Stimulated activated CD4-positive, alpha-beta T cell treated with anti-CD3 and anti-CD28 coated beads, Interleukin-1b, Interleukin-23, amount 100 ng/mL, for 24 hours (primary cell): ENCODE results near the gene DUOX1.
"Not testable (repeated sequence)": the region's sequence is repeated elsewhere in the genome, so short reads cannot be mapped to it uniquely, and the experiment has no call there.

Experiments
- DNase-seq, 4 experiments: peaks; one replicate each; pipeline ENCODE4 v3.0.0-alpha.2; 2020; ENCODE audit warnings: low read depth in 4 of 4, low spot score in 1 of 4

The DUOX1 gene

DNA sequence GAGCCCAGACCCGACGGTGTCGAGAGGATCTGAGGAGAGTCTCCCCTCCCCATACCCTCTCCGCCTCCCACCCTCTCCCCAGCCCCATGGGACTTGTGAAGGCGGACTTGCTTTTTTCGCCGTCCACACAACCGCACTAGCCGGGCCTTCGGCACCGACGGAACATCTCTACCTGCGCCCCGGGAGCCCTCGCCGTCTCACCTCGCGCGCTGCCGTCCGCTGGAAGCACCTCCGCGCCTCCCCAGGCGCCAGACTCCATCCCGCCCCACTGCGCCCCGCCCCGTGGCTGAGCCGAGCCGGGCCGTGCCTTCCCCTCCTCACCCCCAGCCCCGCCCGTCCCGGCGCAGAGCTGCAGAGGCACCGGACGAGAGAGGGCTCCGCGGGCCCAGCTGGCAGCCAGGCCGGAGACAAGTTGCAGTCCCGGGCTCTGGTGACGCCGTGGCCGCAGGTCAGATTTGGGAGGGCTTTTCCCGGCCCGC lies at the start of gene DUOX1, which contains the start of gene DUOXA1:
TSS of gene DUOX1 (plus strand) at position 344 of the 479 bp plus-strand sequence. CDS start 1,973 bp downstream, outside the sequence.
TSS of gene DUOXA1 (minus strand) at position 229 of the 479 bp plus-strand sequence. CDS start 6,865 bp downstream, outside the sequence.
- DNase-seq: no peak

GRCh38 chr15:45080593-45080992 lies 49.2 kb upstream of the DUOX1 start:
- not testable (repeated sequence) for DNase-seq

GRCh38 chr15:45082412-45082811 lies 47.4 kb upstream of the DUOX1 start:
- not testable (repeated sequence) for DNase-seq

DNA sequence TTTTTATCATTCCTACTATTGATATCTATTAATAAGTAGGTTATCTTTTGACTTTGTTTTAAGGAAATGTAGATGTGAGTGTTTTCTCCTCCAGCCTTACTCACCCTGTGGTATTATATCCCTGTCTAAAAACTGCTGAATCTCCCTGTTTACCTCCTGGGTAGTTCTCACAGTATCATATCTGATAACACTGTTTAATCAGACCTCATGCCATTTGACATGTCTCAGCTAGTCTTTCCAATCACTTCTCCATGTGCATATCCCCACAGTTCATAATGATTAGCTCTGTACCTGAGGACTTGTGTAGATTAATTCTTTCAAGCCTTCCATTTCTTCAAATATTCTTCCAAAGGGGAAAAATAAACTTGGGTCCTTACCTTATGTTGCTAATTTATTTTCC lies 46.6 kb upstream of the DUOX1 start:
- no peak for DNase-seq

DNA sequence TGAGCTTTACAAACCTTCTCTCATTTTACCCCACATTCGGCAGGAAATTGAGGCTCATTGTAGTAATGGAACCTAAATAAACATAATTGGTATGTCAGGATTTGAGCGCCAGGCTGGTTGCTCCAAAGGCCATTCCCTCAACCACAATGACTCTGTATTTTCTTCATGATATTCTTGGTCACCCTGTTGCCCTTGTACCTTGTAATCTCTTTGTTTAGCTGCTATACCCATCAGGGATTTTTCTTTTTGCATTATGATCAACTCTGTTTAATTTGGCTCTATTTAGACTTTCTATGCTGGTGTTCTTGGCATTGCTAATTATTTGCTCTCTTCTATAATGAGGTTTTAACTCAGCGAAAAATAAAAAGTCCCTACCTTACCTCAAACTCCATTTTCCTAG lies 45.6 kb upstream of the DUOX1 start:
- DNase-seq: no peak

DNA sequence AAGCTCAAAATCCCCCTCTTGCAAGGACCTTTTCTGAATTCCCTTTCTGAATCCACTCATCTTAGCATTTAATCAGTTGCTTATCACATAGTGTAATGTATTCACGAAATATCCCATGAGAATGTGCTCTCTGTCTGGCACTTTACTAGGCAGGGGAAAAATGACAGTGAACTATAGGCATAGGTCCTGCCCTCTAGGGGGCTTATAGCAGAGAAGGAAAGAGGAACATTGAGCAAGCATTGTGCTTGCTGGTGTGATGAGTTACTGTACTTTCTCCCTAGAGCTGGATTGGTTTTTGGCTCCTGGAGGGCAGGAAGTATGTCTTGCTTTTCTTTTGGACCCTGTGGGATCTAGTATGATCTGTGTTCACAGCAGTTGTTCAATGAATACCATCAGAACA lies 42.3 kb upstream of the DUOX1 start:
- no peak for DNase-seq

DNA sequence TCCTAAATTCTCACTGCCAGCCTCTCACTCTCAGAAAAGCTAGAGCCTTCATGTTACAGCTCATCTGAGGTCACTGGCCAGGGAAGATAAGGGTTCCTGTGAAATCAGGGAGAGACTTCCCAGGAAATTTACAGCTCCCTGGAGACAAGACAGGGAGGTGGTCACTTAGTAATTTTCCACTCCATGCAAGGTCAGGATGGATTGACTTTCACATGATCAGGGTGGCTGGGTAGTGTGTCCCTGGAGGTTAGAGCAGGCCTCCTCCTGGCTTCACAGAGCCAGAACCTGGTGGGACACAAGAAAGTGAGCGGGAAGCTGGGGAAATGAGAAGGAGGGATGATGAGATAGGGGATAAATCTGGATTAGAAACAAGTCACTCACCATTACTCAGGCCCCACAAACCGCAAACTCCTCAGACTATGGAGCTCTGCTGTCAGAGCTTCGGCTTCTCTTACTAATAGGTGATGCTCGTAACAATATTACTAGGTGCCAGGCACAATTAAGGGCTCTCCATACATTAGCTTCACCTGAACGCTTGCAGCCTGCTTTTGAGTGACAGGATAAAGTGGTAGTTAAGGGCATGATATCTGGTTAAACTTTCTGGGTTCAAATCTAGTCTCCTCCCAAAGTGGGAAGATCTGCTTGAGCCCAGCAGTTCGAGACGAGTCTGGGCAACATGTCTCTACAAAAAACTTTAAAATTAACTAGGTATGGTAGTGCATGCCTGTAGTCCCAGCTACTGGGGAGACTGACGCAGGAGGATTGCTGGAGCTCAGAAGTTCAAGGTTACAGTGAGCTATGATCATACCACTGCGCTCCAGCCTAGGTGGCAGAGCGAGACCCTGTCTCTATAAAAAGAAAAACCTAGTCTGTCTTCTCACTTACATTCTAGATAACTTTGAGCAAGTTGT lies 40.7 kb upstream of the DUOX1 start:
- no peak for DNase-seq

DNA sequence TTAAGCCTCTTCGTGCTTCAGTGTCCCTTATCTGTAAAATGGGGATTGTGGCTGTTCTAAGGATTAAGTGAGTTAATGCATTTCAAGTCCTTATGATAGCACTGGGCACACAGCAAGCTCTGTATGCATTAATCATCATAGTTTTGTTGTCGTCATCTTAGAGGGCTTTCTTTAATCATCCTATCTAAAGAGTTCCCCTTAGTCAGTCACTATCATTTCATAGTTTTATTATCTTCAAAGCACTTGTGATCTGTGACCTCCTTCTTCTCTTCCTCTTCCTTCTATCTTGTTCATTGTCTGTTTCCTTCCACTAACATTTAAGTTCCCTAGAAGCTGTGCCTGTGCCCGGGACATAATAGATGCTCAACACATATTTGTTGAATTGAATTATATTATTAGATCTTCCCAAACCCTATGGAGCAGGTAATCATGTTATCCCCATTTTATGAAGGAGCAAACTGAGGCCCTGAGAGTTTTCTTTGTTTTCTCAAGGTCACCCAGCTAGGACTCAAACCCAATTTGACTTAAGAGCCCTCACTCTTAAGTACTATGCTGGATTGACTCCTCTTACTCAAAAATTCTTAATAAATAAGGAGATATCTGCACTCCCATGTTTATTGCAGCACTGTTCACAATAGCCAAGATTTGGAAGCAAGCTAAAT lies 40.0 kb upstream of the DUOX1 start:
- DNase-seq: no peak

- no peak for DNase-seq
Measured at GRCh38 chr15:45091161-45091560, 38.6 kb upstream of the DUOX1 start.

DNA sequence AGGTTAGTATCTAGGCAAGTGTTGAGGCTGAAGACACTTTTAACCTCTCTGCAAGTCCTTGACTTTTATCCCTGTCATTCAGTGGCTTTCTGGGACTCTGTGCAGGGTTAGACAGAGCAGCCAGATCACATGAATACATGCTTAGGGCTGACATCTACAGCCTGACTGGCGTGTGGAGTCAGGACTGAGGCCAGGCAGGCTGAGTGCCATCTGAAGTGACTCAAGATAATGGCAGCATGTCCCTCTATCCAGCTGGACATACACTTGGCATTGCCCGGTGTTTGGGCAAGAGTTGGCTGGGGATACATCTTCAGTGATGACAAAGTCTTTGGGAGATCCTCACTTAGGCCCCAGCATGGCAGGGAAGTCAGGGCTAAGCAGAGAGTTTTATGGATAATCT lies 38.2 kb upstream of the DUOX1 start:
- DNase-seq: no peak

GRCh38 chr15:45093013-45093412 lies 36.8 kb upstream of the DUOX1 start:
- DNase-seq: no peak

- DNase-seq: no peak
Measured at GRCh38 chr15:45093622-45094357, 36.0 kb upstream of the DUOX1 start.

DNA sequence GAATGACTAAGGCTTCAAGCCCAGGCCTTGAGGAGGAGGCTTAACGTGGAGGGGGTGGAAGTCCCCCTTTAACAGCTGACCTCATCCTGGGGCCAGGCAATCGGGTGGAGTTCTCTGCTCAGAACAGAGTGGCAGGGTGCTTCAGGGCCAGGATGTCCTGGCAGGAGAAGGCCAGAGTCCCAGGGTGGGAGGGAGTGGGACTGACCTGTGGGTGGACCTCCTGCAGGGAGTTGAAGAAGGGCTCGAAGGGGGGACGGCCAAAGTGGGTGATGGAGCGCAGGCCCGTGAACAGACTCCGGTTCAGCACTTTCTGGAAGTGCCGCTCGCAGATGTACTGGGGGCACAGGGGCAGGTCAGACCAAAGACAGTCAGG lies 35.5 kb upstream of the DUOX1 start:
- DNase-seq: no peak

GRCh38 chr15:45095661-45096060 lies 34.1 kb upstream of the DUOX1 start:
- no peak for DNase-seq

GRCh38 chr15:45097466-45097865 lies 32.3 kb upstream of the DUOX1 start:
- DNase-seq: no peak

- no peak for DNase-seq
Measured at GRCh38 chr15:45099549-45100165, 30.1 kb upstream of the DUOX1 start.

GRCh38 chr15:45100884-45101625 lies 28.7 kb upstream of the DUOX1 start:
- no peak for DNase-seq

- DNase-seq: no peak
Measured at GRCh38 chr15:45101749-45102148, 28.0 kb upstream of the DUOX1 start.

GRCh38 chr15:45102226-45102625 lies 27.6 kb upstream of the DUOX1 start:
- DNase-seq: no peak

DNA sequence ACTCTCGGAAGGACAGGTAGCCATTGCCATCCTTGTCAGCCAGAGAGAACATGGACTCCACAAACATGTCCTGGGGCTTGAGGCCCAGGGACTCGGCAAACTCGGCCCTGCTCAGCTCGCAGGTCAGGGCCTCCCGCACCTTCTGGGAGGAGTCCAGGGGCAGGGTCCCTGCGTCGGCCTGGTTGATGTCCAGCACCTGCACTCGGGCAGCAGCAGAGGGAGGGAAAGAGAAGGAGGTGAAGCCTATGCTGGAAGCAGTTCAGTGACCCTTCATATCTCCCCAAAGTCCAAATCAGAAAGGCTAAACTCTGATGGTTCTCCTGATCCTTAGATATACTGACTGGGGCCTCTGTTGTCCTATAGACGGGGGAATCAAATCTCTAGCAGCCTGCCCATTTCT lies 25.6 kb upstream of the DUOX1 start:
- not testable (repeated sequence) for DNase-seq
